Vagina (tissue), 2 donors: ENCODE data around the gene FAM98C. TPM values are rescaled to one million over a fixed set of nuclear protein-coding genes. Genes with fewer than 3 reads are reported as not detected.

Experiments used
- DNase-seq, 2 donors: peaks; one replicate each; pipeline ENCODE4 v3.0.0-alpha.2; 2017; ENCODE audit errors: extremely low spot score in 2 of 2
- H3K27ac ChIP-seq: fragments of 200-600 bp; sonication (generic); one replicate; pipeline ENCODE4 v1.5.1; 2019
- H3K27me3 ChIP-seq: fragments of 200-600 bp; sonication (generic); one replicate; pipeline ENCODE4 v1.5.1; 2019
- H3K36me3 ChIP-seq, 2 donors: fragments of 200-600 bp; sonication (generic); one replicate each; pipeline ENCODE4 v1.5.1; 2017 to 2019
- H3K4me1 ChIP-seq: fragments of 200-600 bp; sonication (generic); one replicate; pipeline ENCODE4 v1.5.1; 2019
- H3K4me3 ChIP-seq, 2 donors: fragments of 200-600 bp; sonication (generic); 1 replicate in 1 of 2; 2 replicates in 1 of 2; pipeline ENCODE4 v1.5.1; 2016 to 2019
- H3K9me3 ChIP-seq: fragments of 200-600 bp; sonication (generic); one replicate; pipeline ENCODE4 v1.5.1; 2019
- POLR2A ChIP-seq, 2 donors: fragments of 450-650 bp; IDR thresholded peaks; one replicate each; pipeline ENCODE4 v1.6.1; 2017; ENCODE audit warnings: antibody characterized with exemption in 2 of 2, mild to moderate bottlenecking in 2 of 2, moderate library complexity in 2 of 2
- POLR2AphosphoS5 ChIP-seq, 2 donors: sonication (generic); formaldehyde crosslinking; IDR thresholded peaks; one replicate each; pipeline ENCODE4 v1.9.0; 2017; ENCODE audit warnings: antibody characterized with exemption in 2 of 2, mild to moderate bottlenecking in 2 of 2, low read depth in 1 of 2; ENCODE audit not compliant: insufficient read depth in 1 of 2
- intact Hi-C: fragments of 100-400 bp; cut with DNase I; formaldehyde crosslinking; loops from one replicate; pipeline ENCODE4 v1.15.1; 2023
- total RNA-seq: library from RNA; depleted of rRNA; stranded (reverse); fragments of >200 nt; gene quantifications from one replicate; pipeline ENCODE4 v1.2.3, GENCODE V29; 2016
- TF ChIP-seq, protein P1 (sequence below), 3 experiments: fragments of 450-650 bp in 2 of 3; fragments of 200-600 bp in 1 of 3; sonication (generic) in 1 of 3; IDR thresholded peaks; one replicate each; pipeline ENCODE4 v1.5.1; 2017 to 2019; ENCODE audit warnings: antibody characterized with exemption in 3 of 3, mild to moderate bottlenecking in 2 of 3, moderate library complexity in 2 of 3

Gene FAM98C
- total RNA-seq, 1 donor from 2014 or later, result 32.7 TPM

- DNase-seq, result no peak
- H3K9me3 ChIP-seq, result no peaks in the 10 kb centered on the region
- no peak overlapping the region for H3K4me3 ChIP-seq
- H3K36me3 ChIP-seq, result no peaks in the 10 kb centered on the region
- no peaks in the 10 kb centered on the region for H3K4me1 ChIP-seq
- intact Hi-C loops, result no loop called here
- H3K27ac ChIP-seq, result no peak overlapping the region
- TF ChIP-seq POLR2AphosphoS5 (IDR thresholded peaks at IDR 0.05; ENCODE audit: insufficient read depth in 1 of 2, low read depth in 1 of 2), result no peak
- TF ChIP-seq, protein P1, sequence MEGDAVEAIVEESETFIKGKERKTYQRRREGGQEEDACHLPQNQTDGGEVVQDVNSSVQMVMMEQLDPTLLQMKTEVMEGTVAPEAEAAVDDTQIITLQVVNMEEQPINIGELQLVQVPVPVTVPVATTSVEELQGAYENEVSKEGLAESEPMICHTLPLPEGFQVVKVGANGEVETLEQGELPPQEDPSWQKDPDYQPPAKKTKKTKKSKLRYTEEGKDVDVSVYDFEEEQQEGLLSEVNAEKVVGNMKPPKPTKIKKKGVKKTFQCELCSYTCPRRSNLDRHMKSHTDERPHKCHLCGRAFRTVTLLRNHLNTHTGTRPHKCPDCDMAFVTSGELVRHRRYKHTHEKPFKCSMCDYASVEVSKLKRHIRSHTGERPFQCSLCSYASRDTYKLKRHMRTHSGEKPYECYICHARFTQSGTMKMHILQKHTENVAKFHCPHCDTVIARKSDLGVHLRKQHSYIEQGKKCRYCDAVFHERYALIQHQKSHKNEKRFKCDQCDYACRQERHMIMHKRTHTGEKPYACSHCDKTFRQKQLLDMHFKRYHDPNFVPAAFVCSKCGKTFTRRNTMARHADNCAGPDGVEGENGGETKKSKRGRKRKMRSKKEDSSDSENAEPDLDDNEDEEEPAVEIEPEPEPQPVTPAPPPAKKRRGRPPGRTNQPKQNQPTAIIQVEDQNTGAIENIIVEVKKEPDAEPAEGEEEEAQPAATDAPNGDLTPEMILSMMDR (IDR thresholded peaks at IDR 0.05), result no peak
- no peak for TF ChIP-seq POLR2A (IDR thresholded peaks at IDR 0.05)
- no peaks in the 10 kb centered on the region for H3K27me3 ChIP-seq
Observed at GRCh38 chr19:38457202-38457601, 54.3 kb downstream of the FAM98C start.

DNA sequence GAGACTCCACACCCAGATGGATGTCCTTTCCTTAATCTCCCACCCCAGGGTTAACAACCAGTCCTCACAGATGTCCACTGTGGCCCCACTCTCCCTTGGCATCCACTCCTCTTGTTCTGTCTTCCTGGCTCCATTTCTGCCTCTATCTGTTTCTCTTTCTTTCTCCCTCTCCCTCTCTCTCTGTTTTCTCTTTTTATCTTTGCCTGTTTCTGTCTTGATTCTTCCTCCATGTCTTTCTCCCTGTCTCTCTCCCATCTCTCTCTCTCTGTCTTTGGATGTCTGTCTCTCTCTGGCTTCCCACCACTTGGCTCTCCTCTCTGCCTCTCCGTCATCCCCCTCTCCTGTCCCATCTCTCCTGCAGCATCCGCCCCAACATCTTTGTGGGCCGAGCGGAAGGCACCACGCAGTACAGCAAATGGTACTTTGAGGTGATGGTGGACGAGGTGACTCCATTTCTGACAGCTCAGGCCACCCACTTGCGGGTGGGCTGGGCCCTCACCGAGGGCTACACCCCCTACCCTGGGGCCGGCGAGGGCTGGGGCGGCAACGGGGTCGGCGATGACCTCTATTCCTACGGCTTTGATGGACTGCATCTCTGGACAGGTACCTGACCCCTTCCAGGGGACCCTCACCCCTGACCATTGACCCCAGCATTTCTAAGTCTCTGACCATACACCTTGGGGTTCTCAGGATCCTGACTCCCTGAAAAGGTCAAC, 55.0 kb downstream of the FAM98C start:
- Histone ChIP-seq H3K4me1 (no peaks in the 10 kb centered on the region), H3K27ac (no peak overlapping the region), H3K4me3 (no peak overlapping the region), H3K9me3 (no peaks in the 10 kb centered on the region), H3K36me3 (no peaks in the 10 kb centered on the region), H3K27me3 (no peaks in the 10 kb centered on the region)
- TF ChIP-seq POLR2AphosphoS5 (IDR thresholded peaks at IDR 0.05; ENCODE audit: insufficient read depth in 1 of 2, low read depth in 1 of 2), result no peak
- TF ChIP-seq, protein P1 (IDR thresholded peaks at IDR 0.05), result no peak
- no peak for TF ChIP-seq POLR2A (IDR thresholded peaks at IDR 0.05)
- no peak for DNase-seq
- intact Hi-C loops, result no loop called here

Other genes with a start within 250 kb of the FAM98C start
- gene DPF1, start 178.9 kb upstream of the FAM98C start, total RNA-seq, result not detected
- 86.9 TPM for gene PPP1R14A, start 146.7 kb upstream of the FAM98C start, total RNA-seq
- 174 TPM for gene SPINT2, start 138.5 kb upstream of the FAM98C start, total RNA-seq
- gene C19orf33, start 98.8 kb upstream of the FAM98C start, total RNA-seq, result 96.5 TPM
- gene YIF1B, start 87.1 kb upstream of the FAM98C start, total RNA-seq, result 32.9 TPM
- 16.2 TPM for gene KCNK6, start 83.2 kb upstream of the FAM98C start, total RNA-seq
- 2.2 TPM for gene CATSPERG, start 67.3 kb upstream of the FAM98C start, total RNA-seq
- 169 TPM for gene PSMD8, start 28.5 kb upstream of the FAM98C start, total RNA-seq
- gene GGN, start 15.1 kb upstream of the FAM98C start, total RNA-seq, result not detected
- 0.49 TPM for gene SPRED3, start 14.4 kb upstream of the FAM98C start, total RNA-seq
- gene RASGRP4, start 23.1 kb downstream of the FAM98C start, total RNA-seq, result 2.9 TPM
- 1.5 TPM for gene RYR1, start 30.6 kb downstream of the FAM98C start, total RNA-seq
- gene MAP4K1, start 214.9 kb downstream of the FAM98C start, total RNA-seq, result 47.9 TPM
- 349 TPM for gene EIF3K, start 216.1 kb downstream of the FAM98C start, total RNA-seq
- 513 TPM for gene ACTN4, start 244.6 kb downstream of the FAM98C start, total RNA-seq